GM12878 (cell line): Measurements from ENCODE around the gene NEDD8. TPM values are rescaled to one million over a fixed set of nuclear protein-coding genes. Genes with fewer than 3 reads are reported as not detected.
A peak's percentile ranks its signal among the peaks of the same experiment; 100 is the strongest.

Source experiments
- CUX1 ChIP-seq: IDR thresholded peaks from 2 replicates; pipeline ENCODE4 v1.6.1; 2012; ENCODE audit warnings: improper control_type of control experiment, low read depth, low read length; ENCODE audit not compliant: insufficient replicate concordance
- FOXK2 ChIP-seq: fragments of 450-650 bp; IDR thresholded peaks from 2 replicates; pipeline ENCODE4 v1.6.1; 2017; ENCODE audit warnings: mild to moderate bottlenecking, moderate library complexity
- KDM1A ChIP-seq: fragments of 200-600 bp; sonication (generic); IDR thresholded peaks from 2 replicates; pipeline ENCODE4 v1.6.1; 2016; ENCODE audit warnings: borderline replicate concordance
- KLF5 ChIP-seq: fragments of 450-650 bp; IDR thresholded peaks from 2 replicates; pipeline ENCODE4 v1.6.1; 2014; ENCODE audit warnings: mild to moderate bottlenecking; ENCODE audit not compliant: partially characterized antibody
- LARP7 ChIP-seq: fragments of 450-650 bp; IDR thresholded peaks from 2 replicates; pipeline ENCODE4 v1.6.1; 2017; ENCODE audit warnings: mild to moderate bottlenecking
- NBN ChIP-seq: fragments of 450-650 bp; IDR thresholded peaks from 2 replicates; pipeline ENCODE4 v1.6.1; 2016
- NKRF ChIP-seq: fragments of 450-650 bp; conservative IDR thresholded peaks from 2 replicates; pipeline ENCODE4 v1.6.1; 2017; ENCODE audit warnings: mild to moderate bottlenecking, moderate library complexity
- RB1 ChIP-seq: fragments of 450-650 bp; formaldehyde crosslinking; IDR thresholded peaks from 2 replicates; pipeline ENCODE4 v1.6.1; 2017; ENCODE audit warnings: mild to moderate bottlenecking, borderline replicate concordance
- REST ChIP-seq: IDR thresholded peaks from 2 replicates; pipeline ENCODE4 v1.6.1; 2012; ENCODE audit warnings: mild to moderate bottlenecking, low read depth, low read length
- SIX5 ChIP-seq: IDR thresholded peaks from 2 replicates; pipeline ENCODE4 v1.6.1; 2011; ENCODE audit warnings: mild to moderate bottlenecking, low read depth, low read length, moderate library complexity; ENCODE audit not compliant: severe bottlenecking
- SKIL ChIP-seq: fragments of 450-650 bp; IDR thresholded peaks from 2 replicates; pipeline ENCODE4 v1.6.1; 2017; ENCODE audit warnings: mild to moderate bottlenecking, low read depth, inconsistent platforms; ENCODE audit not compliant: poor library complexity, severe bottlenecking
- SMAD5 ChIP-seq: IDR thresholded peaks from 2 replicates; pipeline ENCODE4 v1.6.1; 2016; ENCODE audit warnings: antibody characterized with exemption, low read depth
- SRF ChIP-seq, 2 experiments: IDR thresholded peaks; 2 replicates each; pipeline ENCODE4 v1.6.1; 2011; ENCODE audit warnings: low read depth in 2 of 2, low read length in 2 of 2, mild to moderate bottlenecking in 1 of 2, moderate library complexity in 1 of 2
- YBX1 ChIP-seq: fragments of 450-650 bp; IDR thresholded peaks from 2 replicates; pipeline ENCODE4 v1.6.1; 2016; ENCODE audit warnings: antibody characterized with exemption
- ZNF622 ChIP-seq: fragments of 450-650 bp; IDR thresholded peaks from 2 replicates; pipeline ENCODE4 v1.6.1; 2017; ENCODE audit warnings: mild to moderate bottlenecking, inconsistent platforms
- ZZZ3 ChIP-seq: IDR thresholded peaks from 2 replicates; pipeline ENCODE4 v1.6.1; 2011; ENCODE audit warnings: low read depth; ENCODE audit not compliant: control insufficient read depth, insufficient read length
- polyA plus RNA-seq, 11 experiments: library from polyadenylated mRNA; depleted of rRNA in 4 of 11; unstranded in 6 of 11; stranded (reverse) in 5 of 11; fragments of >200 nt; fragmentation: Nextera tagmentation in 4 of 11; fragmentation: Illumina TruSeq in 1 of 11; extraction: Ambion mirVana in 4 of 11; extraction: Trizol in 1 of 11; gene quantifications; 1 replicate in 1 of 11; 2 replicates in 10 of 11; pipeline versions ENCODE4 v1.2.1 to v1.2.3, GENCODE V29; 2011 to 2016; ENCODE audit warnings: inconsistent platforms in 2 of 11, missing spikeins in 2 of 11, low read depth in 1 of 11
- total RNA-seq, 4 experiments: library from RNA; depleted of rRNA in 3 of 4; stranded (reverse); fragments of >200 nt in 3 of 4; fragmentation: Illumina TruSeq in 1 of 4; extraction: Trizol in 1 of 4; gene quantifications; 2 replicates each; pipeline versions ENCODE4 v1.2.1 to v1.2.3, GENCODE V29; 2013 to 2021

NEDD8 gene
- total and polyA plus RNA-seq, 10 of the 15 experiments (the other 5 are each of a cell fraction or from before 2014, with no cell fraction given): 164 to 991 (median 300) TPM

GRCh38 chr14:24232645-24233537 is 724 bp upstream of the NEDD8 start, which contains the start of gene GMPR2 (continued):
- TF ChIP-seq REST (no peak), ZNF622 (no peak), LARP7 (no peak), KLF5 (peak; percentile 77), SKIL (no peak), KDM1A (no peak), CUX1 (no peak), SRF (IDR thresholded peaks at IDR 0.05; ENCODE audit: low read depth in 2 of 2, low read length in 2 of 2) (no peak), YBX1 (no peak), NBN (no peak; the same call in 1 of the 2 replicates), SIX5 (no peak), NKRF (peak; percentile 80), ZZZ3 (no peak), SMAD5 (no peak), FOXK2 (no peak; the same call in 1 of the 2 replicates), RB1 (no peak)
